MCF 10A (cell line): Measurements from ENCODE around the gene TAS2R7. TPM values are rescaled to one million over a fixed set of nuclear protein-coding genes. Genes with fewer than 3 reads are reported as not detected.

ENCODE experiments used
- total RNA-seq: library from RNA; stranded (reverse); gene quantifications from 2 replicates; pipeline ENCODE4 v1.2.3, GENCODE V29; 2022

TAS2R7 gene
- total RNA-seq, 1 experiment from 2014 or later = not detected

Other genes starting within 250 kb of the TAS2R7 start
- 36.8 and 44.5 TPM in 2 replicates for gene MAGOHB, start 189.0 kb downstream of the TAS2R7 start, total RNA-seq
- 0.14 and 0.56 TPM in 2 replicates for gene STYK1, start 128.6 kb downstream of the TAS2R7 start, total RNA-seq
- 545 and 577 TPM in 2 replicates for gene YBX3, start 79.3 kb downstream of the TAS2R7 start, total RNA-seq
- gene TAS2R8, start 4.7 kb upstream of the TAS2R7 start, total RNA-seq = not detected in 2 replicates
- not detected in 2 replicates for gene TAS2R9, start 7.5 kb upstream of the TAS2R7 start, total RNA-seq
- 0.91 and 2.1 TPM in 2 replicates for gene TAS2R10, start 23.7 kb upstream of the TAS2R7 start, total RNA-seq
- gene PRR4, start 46.8 kb upstream of the TAS2R7 start, total RNA-seq = 4.6 and 7.7 TPM in 2 replicates
- gene PRH1, start 81.6 kb upstream of the TAS2R7 start, total RNA-seq = 11.4 and 11.7 TPM in 2 replicates
- gene TAS2R13, start 106.9 kb upstream of the TAS2R7 start, total RNA-seq = 0.68 and 0.93 TPM in 2 replicates
- not detected in 2 replicates for gene PRH2, start 126.6 kb upstream of the TAS2R7 start, total RNA-seq
- 1.6 and 1.9 TPM in 2 replicates for gene TAS2R14, start 136.6 kb upstream of the TAS2R7 start, total RNA-seq
- gene TAS2R50, start 184.3 kb upstream of the TAS2R7 start, total RNA-seq = 0.86 and 1.1 TPM in 2 replicates
- 1.1 and 1.8 TPM in 2 replicates for gene TAS2R20, start 195.7 kb upstream of the TAS2R7 start, total RNA-seq
- gene TAS2R19, start 220.0 kb upstream of the TAS2R7 start, total RNA-seq = 2.7 and 3.4 TPM in 2 replicates
- 1.9 and 2.0 TPM in 2 replicates for gene TAS2R31, start 228.8 kb upstream of the TAS2R7 start, total RNA-seq